Effector CD8-positive, alpha-beta T cell (primary cell): ENCODE data around the gene PAQR4.
"Not testable (repeated sequence)": the region's sequence is repeated elsewhere in the genome, so short reads cannot be mapped to it uniquely, and the experiment has no call there.

Source experiments
- DNase-seq: peaks from one replicate; lab custom pipeline; 2025; lab: John Stamatoyannopoulos, UW
- total RNA-seq, 4 experiments: gene quantifications; one replicate each; lab custom pipeline; 2026; lab: John Stamatoyannopoulos, UW

PAQR4 gene
- total RNA-seq = 3.4 to 10.1 (median 7.1) reads per million in 4 experiments

DNA sequence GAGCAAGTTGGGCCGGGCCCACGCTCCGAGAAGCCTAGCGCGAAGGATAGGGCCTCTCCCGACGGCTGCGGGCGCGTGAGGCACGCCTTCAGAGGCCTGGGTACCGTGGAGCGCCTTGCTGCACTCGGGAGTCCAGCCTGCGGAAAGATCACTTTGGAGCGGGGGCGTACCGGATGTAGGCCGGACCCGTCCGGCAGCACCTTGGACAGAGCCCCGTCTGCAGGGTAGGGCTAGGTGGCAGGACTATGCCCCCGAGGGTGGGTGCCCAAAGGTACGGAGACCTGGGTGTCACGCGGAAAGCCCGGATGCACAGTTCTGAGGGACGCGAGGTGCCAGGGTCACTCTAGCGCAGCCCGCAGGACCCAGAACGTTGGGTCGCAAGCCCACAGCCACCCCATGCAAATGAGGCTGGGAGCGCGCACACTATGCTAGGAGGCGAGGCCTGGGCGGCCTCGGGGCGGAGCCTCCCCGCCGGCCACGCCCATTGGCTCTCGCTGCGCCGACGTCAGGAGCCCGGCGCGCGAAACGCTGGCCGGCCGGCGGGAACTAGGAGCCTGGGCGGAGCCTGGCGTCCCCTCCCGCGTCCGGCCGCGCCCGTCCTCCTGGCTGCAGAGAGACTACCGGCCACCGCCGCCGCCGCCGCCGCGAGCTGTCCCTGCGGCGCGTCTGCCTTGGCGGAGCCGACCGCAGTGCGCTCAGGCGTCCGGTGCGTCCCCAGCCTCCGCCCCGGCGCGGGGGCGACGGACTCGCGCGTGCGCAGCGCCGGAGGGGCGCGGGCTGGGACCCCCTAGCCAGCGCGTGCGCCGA lies at the start of gene PAQR4:
Gene PAQR4, plus strand, starts transcription at position 611 of the 807 bp plus-strand sequence. CDS start 327 bp downstream, outside the sequence.
- DNase-seq = peak; percentile 54

DNA sequence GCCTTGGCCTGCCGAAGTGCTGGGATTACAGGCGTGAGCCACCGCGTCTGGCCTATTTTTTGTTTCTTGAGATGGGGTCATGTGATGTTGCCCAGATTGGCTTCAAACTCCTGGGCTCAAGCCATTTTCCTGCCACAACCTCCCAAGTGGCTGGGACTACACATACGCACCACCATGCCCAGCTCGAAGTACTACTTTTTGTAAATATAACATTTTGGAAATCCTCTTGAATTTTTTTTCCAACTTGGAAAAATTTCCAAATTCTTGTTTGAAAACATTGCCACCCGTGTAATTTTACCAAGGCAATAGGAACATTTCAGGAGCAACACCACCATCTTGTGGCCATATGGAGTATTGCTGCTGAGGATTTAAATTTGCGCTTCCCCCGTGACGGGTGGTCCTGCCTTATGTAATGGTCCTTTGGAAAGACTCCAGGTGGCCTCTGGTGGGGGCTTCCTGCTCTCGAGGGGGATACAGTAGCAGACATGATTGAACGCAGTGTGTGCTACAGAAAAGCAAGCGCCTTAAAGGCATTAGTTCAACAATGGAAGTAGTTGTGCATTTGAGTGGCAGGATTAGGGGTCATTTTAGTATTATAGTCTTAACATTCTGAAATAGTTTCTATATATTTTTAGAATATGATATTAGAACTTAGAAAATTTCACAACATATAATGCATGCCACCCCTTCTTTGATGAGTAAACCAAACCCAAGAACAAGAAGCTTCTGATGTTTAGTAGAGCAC lies 49.5 kb upstream of the PAQR4 start:
- DNase-seq = peak; percentile 60

DNA sequence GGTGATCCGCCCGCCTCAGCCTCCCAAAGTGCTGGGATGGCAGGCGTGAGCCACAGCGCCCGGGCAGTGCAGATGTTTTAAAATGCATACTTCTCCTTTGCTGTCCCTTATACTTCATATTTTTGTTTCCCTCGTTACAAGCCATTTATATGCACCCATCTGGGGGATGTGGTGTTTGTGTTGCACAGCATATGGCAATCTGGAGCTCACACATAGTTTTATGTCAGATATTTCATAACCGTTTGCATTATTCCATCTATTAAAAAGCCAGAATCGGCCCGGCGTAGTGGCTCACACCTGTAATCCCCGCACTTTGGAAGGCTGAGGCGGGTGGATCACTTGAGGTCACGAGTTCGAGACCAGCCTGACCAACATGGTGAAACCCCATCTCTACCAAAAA lies 45.7 kb upstream of the PAQR4 start:
- no peak for DNase-seq

DNA sequence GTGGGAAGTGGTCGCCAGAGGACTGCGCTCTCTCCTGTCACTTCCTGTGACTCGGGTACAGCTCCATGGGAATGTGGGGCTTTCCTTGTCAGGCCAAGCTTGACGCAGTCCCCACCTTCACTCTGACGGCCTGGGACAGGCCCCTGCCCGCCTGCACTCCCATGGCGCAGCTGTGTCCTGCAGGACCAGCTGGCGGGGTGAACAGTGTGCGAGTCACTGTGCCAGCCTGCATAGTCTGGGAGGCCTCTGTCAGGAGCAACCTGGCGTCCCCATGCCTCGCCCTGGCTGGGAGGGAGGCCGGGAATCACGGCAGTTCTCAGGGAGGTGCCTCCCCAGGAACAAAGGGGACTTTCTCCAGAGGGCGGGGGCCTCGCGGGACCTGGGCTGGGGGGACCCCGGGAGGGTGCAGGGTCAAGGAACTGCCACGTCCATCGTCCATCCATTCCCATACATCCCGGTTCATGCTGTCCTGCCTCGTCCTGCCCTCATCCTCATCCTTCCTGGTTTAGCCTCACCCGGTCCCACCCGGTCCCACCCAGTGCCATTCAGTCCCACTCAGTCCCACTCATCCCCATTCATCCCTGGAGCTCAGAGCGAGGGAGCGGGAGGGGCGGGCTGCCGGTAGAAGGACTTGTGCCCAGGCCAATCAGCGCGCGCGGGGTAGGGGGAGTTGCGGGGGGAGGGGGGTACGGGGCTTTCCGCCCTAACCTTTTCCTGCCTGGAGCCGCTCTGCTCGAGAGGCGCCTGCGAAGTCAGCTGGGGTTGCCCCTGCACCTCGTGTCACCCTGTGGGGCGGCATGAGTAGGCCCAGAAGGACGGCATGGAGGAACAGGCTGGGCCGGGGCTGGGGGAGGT lies 44.0 kb upstream of the PAQR4 start:
- DNase-seq = no peak

DNA sequence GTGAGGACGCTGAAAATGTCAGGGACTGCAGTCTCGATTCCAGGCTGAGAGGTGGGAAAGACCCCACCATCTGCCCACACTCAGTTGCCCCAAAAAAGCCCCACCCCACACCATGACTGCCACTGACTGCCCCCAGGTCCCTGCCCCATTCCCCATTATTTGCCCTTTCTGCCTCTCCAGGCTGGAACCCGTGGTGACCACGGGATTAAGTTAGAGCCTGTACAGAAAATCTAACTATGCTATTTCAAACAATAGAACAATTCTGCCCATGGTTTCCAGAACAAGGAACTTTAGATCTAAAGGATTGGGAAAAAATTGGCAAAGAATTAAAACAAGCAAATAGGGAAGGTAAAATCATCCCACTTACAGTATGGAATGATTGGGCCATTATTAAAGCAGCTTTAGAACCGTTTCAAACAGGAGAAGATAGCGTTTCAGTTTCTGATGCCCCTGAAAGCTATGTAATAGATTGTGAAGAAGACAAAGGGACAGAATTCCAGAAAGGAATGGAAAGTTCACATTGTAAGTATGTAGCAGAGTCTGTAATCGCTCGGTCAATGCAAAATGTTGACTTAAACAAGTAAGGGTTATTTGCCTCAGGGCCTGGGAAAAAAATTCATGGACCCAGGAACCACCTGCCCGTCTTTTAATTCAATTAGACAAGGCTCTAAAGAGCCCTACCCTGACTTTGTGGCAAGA lies 43.0 kb upstream of the PAQR4 start:
- DNase-seq = no peak

DNA sequence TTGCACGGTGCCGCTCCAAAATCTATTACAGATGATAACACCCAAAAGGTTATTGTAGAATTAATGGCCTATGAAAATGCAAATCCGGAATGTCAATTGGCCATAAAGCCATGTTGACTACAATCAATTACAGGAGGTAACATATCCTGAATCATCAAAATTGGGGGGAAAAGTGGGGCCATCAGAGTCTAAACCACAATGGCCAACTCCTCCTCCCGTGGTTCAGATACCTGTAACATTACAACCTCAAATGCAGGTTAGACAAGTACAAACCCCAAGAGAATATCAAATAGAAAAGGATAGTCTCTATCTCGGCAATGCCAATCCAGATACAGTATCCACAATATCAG lies 42.5 kb upstream of the PAQR4 start:
- DNase-seq = no peak

DNA sequence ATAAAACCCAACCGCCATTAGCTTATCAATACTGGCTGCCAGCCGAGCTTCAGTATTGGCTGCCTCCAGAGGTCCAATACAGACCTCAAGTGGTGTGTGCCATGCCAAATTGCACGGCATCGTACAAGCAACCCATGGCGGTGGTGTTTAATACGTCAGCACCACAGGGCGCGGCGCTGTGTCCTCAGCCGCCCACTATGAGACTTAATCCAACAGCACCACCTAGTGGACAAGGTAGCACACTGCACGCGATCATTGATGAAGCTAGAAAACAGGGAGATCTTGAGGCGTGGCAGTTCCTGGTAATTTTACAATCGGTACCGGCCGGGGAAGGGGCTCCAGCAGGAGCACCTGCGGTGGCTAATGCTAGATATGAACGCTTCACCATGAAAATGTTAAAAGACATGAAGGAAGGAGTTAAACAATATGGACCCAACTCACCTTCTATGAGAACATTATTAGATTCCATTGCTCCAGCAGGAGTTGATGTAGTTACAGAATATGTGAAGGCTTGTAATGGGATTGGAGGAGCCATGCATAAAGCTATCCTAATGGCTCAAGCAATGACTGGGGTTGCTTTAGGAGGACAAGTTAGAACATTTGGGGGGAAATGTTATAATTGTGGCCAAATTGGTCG lies 42.0 kb upstream of the PAQR4 start:
- peak; percentile 82 for DNase-seq

DNA sequence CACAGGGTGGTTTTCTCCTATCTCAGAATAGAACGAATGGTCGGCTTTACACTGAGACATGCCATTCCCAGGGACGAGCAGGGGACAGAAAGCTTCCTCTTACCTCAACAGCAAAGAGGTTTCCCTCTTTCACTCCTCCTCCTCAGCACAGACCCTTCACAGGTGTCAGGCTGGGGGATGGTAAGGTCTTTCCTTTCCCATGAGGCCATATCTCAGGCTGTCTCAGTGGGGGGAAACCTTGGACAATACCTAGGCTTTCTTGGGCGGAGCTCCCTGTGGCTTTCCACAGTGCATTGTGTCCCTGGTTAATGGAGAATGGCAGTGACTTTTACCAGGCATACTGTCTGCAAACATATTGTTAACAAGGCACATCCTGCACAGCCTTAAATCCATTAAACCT lies 41.0 kb upstream of the PAQR4 start:
- DNase-seq = not testable (repeated sequence)

DNA sequence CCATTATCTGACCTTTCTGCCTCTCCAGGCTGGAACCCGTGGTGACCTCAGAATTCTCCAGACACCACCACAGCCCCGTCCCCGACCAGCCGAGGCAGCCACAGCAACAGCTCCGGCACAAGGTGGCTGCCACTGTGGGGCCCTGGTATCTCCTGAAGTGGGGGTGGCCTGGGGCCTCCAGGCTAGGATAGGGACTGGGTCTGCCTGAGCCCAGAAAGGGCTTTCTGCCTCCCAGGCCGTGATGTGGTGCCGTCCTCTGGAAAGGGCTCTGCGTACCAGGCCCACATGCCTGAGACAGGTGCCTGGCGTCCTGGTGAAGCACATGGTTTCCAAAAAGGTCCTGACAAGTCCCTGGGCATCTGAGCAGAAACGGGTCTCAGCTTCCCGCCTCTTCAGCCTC lies 40.4 kb upstream of the PAQR4 start:
- no peak for DNase-seq

DNA sequence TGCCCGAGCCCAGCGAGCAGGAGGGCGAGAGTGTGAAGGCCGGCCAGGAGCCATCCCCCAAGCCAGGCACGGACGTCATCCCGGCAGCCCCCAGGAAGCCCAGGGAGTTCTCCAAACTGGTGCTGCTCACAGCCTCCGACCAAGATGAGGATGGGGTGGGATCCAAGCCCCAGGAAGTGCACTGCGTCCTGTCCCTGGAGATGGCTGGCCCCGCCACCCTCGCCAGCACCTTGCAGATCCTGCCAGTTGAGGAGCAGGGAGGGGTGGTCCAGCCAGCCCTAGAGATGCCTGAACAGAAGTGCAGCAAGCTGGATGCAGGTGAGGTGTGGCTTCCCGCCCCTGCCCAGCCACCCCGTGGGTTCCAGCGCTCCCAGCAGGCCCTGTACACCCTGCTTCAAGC lies 39.5 kb upstream of the PAQR4 start:
- no peak for DNase-seq

DNA sequence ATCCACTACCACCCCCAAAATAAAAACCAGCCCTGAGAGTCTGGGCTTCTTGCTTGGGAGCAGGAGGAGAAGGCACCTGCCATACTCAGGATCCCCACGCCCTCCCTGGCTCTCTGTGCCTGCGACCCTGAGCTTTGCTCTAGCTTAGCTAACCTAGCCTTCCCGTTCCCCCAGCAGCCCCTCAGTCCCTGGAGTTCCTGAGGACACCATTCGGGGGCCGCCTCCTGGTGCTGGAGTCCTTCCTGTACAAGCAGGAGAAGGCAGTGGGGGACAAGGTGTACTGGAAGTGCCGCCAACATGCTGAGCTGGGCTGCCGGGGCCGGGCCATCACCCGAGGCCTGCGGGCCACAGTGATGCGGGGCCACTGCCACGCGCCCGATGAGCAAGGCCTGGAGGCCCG lies 38.9 kb upstream of the PAQR4 start:
- DNase-seq = no peak

DNA sequence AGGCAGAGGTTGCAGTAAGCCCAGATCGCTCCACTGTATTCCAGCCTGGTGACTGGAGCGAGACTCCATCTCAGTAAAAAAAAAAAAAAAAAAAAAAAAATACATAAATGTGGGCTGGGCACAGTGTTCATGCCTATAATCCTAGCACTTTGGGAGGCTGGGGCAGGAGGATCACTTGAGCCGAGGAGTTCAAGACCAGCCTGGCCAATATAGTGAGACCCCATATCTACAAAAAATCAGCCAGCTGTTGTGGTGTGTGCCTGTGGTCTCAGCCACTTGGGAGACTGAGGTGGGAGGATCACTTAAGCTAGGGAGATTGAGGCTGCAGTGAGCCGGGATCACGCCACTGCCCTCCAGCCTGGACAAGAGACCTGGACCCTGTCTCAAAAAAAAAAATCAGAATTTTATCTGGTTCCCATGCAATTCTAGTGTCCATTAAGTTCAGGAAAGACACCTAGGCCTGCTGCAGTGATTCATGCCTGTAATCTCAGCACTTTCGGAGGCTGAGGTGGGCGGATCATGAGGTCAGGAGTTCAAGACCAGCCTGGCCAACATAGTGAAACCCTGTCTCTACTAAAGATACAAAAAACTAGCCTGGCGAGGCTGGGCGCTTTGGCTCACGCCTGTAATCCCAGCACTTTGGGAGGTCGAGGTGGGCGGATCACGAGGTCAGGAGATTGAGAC lies 37.8 kb upstream of the PAQR4 start:
- DNase-seq = not testable (repeated sequence)

DNA sequence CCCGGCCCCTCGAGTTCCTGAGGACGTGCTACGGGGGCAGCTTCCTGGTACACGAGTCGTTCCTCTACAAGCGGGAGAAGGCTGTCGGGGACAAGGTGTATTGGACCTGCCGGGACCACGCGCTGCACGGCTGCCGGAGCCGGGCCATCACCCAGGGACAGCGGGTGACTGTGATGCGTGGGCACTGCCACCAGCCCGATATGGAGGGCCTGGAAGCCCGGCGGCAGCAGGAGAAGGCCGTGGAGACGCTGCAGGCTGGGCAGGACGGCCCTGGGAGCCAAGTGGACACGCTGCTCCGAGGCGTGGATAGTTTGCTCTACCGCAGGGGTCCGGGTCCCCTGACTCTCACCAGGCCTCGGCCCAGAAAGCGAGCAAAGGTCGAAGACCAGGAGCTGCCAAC lies 36.0 kb upstream of the PAQR4 start:
- no peak for DNase-seq

DNA sequence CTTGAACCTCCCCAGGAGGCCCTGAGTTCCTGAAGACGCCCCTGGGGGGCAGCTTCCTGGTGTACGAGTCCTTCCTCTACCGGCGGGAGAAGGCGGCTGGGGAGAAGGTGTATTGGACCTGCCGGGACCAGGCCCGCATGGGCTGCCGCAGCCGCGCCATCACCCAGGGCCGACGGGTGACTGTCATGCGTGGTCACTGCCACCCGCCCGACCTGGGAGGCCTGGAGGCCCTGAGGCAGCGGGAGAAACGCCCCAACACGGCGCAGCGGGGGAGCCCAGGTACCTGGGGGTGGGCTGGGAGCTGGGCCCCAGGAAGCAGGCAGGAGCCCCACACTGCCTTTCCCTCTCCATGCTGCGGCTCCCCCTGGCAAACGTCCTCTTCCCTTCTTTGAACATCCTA lies 35.4 kb upstream of the PAQR4 start:
- DNase-seq = no peak

DNA sequence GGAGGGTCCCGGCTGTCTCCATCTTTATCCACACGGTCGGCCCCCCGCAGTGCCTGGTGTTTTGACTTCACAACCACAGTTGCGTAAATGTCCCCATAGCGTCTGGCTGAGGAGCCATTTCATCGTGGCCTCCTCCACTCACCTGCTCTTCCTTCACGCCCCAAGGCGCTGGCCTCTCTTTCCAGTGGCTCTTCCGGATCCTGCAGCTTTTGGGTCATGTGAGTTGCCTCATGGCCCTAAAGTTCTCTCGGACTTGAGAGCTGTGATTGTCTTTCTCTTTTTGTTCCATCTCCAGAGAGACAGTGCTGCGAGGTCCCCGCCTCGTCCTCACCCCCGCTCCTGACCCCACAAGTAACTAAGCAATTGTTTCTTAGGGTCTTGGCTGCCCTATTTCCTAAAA lies 34.7 kb upstream of the PAQR4 start:
- DNase-seq = no peak

DNA sequence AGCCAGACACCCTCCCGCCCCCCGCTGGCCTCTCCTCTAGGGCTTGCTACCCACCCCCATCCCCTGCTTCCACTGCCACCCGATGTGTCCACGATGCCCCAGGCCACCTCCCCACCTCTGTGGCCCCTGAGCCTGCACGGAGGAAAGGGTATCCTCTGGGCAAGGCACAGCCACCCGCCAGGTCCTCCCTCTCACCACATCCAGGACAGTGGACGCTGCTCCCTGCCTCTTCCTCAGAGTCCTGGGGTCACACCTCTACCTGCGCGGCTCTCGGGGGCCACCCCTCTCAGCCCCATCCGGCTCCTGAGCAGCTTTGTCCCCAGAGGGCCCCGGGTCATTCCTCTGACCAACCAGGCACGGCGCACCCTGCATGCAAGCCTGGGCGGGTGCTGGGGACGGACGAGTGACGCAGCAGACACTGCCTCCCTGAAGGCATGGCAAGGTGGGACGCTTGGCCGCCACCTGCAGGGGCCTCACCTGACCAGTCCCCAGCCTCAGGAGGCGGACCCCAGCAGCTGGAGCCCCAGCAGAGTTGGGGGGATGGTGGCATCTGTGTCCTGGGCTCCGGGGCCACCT lies 32.6 kb upstream of the PAQR4 start:
- no peak for DNase-seq

DNA sequence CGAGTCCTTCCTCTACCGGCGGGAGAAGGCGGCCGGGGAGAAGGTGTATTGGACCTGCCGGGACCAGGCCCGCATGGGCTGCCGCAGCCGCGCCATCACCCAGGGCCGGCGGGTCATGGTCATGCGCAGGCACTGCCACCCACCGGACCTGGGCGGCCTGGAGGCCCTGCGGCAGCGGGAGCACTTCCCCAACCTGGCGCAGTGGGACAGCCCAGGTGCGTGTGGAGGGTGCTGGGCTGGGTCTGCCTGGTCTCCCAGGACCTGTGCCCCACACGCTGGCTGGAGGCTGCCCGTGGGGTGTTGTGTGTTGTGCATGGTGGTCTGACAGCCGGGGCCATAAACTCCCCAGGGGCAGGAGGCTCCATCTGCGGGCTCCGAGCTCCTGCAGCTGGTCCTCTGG lies 32.0 kb upstream of the PAQR4 start:
- no peak for DNase-seq

DNA sequence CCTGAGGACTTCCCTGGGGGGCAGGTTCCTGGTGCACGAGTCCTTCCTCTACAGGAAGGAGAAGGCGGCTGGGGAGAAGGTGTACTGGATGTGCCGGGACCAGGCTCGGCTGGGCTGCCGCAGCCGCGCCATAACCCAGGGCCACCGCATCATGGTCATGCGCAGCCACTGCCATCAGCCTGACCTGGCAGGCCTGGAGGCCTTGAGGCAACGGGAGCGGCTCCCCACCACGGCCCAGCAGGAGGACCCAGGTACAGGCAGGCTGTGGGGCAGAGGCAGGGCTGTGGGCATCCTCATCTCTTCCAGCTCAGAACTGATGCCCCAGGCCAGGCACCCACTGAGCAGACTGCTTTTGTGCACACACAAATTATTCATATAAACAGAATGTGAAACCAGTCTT lies 30.9 kb upstream of the PAQR4 start:
- DNase-seq = no peak

DNA sequence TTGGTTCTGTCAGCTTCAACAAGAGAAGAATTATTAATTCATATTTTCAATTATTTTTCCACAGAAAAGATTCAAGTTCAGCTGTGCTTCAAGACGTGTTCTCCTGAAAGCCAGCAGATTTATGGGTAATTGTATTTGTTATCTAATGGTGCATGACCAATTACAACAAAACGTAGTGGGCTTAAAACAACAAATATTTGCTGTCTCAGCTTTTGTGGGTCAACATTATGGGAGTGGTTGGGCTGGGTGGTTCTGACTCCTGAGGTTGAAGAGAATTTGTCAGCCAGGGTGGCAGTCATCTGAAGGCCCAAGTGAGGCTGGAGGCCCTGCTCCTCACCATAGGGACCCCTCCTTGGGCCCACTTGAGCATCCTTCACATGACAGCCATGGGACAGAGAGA lies 29.2 kb upstream of the PAQR4 start:
- DNase-seq = no peak

DNA sequence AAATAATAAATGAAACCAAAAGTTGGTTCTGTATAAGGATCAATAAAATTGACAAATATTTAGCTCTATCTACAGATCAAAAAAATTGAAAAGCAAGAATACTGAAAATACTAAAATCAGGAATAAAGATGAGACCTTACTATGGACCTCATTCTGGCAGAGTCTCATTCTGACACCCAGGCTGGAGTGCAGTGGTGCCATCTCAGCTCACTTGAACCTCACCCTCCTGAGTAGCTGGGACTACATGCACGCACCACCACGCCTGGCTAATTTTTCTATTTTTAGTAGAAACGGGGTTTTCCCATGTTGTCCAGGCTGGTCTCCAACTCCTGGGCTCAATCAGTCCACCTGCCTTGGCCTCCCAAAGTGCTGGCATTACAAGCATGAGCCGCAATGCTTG lies 27.1 kb upstream of the PAQR4 start:
- no peak for DNase-seq
